Activated CD4-positive, alpha-beta T cell treated with anti-CD3 and anti-CD28 coated beads, Interleukin-2, Interleukin-6, amounts not matched to agents 100 ng/mL and 50 ng/mL, durations not matched to agents 16 hours and 8 hours (primary cell): ENCODE measurements around the gene MATR3.
A peak's percentile ranks its signal among the peaks of the same experiment; 100 is the strongest.
"Not testable (repeated sequence)": the region's sequence is repeated elsewhere in the genome, so short reads cannot be mapped to it uniquely, and the experiment has no call there.

Experiments used
- DNase-seq: peaks from one replicate; pipeline ENCODE4 v3.0.0-alpha.2; 2020

Gene MATR3

DNA sequence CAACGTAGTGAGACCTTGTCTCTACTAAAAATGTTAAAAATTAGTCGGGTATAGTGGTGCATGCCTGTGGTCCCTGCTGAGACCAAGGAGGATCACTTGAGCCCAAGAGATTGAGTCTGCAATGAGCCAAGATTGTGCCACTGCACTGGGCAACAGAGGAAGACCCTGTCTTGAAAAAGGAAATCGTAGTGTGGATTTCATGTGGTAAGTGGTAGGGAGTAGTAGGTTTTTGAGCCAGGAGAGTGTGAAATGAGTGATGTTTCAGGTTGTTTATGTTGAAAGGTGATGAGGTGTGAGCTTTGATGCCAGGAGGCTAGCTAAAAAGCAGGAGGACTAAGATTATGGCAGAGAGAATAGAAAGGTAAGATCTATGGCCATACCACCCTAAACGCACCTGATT, 5.9 kb downstream of the MATR3 start:
- no peak for DNase-seq

- no peak for DNase-seq
Measured at GRCh38 chr5:139301808-139302499, 8.4 kb downstream of the MATR3 start.

- DNase-seq = no peak
Measured at GRCh38 chr5:139304391-139305324, 11.1 kb downstream of the MATR3 start.

- peak; percentile 22 for DNase-seq
Measured at GRCh38 chr5:139306197-139306596, 12.7 kb downstream of the MATR3 start.

DNA sequence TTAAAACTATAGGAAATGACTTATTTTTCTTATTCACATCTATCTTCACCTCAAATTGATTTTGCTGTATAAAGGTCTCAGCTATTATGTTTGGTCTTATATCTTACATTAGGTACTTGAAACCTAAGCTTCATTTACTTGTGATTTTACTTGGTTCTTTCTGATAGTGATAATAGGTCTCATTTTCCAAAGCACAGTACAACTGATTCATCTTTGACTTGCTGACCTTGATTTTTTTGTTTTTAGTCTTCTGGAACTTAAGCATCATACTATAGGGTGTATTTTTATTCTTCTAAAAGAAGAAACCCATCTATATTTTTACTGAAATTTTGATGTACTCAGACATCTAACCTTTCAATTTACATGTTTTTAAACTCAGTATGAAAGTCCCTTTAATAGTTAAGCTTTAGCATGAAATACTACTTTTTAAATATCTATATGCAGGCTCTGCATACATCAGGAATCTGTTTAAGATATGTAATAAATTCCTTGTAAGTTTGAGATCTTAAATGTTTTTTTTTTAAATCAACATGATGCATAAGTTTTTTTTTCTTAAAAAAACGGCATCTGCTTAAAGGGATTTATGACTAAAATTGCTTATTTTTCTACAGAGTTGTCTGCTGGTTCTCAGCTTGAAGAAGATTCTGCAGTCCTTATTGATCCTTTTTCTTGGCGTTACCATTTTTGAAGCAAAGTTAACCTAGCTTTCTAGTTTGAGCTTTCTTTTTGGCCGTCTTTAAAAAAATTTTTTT, 13.3 kb downstream of the MATR3 start:
- DNase-seq = peak; percentile 18

- DNase-seq = no peak
Measured at GRCh38 chr5:139308797-139309196, 15.3 kb downstream of the MATR3 start.

DNA sequence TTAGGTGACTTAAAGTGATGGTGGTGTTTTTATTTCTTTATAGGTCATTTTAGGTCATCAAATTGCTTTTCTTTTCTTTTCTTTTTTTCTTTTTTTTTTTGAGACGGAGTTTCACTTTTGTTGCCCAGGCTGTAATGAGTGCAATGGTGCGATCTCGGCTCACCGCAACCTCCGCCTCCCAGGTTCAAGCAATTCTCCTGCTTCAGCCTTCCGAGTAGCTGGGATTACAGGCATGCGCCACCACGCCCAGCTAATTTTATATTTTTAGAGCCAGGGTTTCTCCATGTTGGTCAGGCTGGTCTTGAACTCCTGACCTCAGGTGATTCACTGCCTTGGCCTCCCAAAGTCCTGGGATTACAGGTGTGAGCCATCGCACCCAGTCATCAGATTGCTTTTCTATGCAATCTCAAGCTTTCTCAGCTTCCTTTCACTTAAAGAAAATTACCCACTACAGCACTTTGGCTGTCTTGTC, 17.2 kb downstream of the MATR3 start:
- not testable (repeated sequence) for DNase-seq

- DNase-seq = no peak
Measured at GRCh38 chr5:139312075-139312474, 18.5 kb downstream of the MATR3 start.

GRCh38 chr5:139314276-139314675, 20.7 kb downstream of the MATR3 start:
- no peak for DNase-seq

- DNase-seq = no peak
Measured at GRCh38 chr5:139315056-139315615, 21.6 kb downstream of the MATR3 start.

DNA sequence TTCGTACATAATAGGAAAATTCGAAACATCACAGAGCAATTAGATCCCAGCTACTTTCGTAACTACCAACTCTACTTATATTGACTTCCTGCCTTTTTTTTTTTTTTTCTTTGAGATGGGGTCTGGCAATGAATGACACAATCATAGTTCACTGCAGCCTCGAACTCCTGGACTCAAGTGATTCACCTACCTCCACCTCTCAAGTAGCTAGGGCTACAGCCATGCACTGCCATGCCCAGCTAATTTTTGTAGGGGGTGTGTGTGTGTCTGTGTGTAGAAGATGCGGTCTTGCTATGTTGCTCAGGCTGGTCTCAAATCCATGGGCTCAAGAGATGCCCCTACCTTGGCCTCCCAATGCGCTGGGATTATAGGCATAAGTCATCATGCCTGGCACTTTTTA, 42.3 kb downstream of the MATR3 start:
- no peak for DNase-seq

- DNase-seq = no peak
Measured at GRCh38 chr5:139340051-139340450, 46.5 kb downstream of the MATR3 start.

DNA sequence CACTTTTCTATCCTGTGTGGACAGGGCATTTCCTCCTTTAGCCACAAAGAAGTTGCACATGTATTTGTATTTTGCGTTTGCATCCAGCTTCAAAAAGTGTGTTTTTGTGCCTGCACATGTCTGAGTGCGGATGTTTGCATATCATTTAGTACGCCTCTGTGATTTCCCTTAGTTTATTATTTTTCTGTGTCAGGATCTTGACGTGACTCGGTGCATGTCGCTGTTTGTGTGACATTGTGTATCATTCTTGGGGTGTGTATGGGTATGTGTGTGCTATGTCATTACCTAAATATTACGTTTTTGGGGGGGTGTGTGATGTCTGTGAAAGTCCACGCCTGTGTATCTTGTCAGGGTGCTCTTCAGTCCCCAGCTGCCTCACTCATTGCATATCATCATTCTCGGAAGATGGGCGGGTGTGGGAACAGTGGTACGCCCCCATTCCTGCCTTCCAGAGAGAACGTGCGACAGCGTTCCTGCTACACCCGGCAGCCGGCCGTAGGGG, 47.7 kb downstream of the MATR3 start:
- no peak for DNase-seq

GRCh38 chr5:139341689-139342422, 48.3 kb downstream of the MATR3 start, which contains the start of gene PAIP2:
TSS of gene PAIP2 (plus strand) at chr5:139341854. CDS start at chr5:139363785, 21,931 bp downstream.
- peak; percentile 99 for DNase-seq

DNA sequence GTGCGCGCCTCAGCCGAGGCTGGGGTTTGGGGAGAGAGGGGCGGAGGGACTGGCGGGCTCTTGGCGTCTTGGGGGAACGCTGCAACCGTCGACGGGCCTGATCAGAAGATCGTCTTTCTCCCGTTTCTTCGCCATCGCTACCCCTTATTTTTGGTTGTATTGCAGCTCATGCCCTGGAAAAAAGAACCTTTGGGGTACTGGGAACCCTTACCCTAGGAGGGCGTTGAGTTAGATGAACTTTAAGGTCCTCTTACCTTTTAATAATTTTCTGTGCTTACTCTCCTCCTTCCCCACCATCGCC, 48.8 kb downstream of the MATR3 start:
- DNase-seq = peak; percentile 88

- no peak for DNase-seq
Measured at GRCh38 chr5:139343476-139343875, 49.9 kb downstream of the MATR3 start.

GRCh38 chr5:139344177-139344576, 50.6 kb downstream of the MATR3 start:
- DNase-seq = no peak

GRCh38 chr5:139345442-139345841, 51.9 kb downstream of the MATR3 start:
- DNase-seq = not testable (repeated sequence)

DNA sequence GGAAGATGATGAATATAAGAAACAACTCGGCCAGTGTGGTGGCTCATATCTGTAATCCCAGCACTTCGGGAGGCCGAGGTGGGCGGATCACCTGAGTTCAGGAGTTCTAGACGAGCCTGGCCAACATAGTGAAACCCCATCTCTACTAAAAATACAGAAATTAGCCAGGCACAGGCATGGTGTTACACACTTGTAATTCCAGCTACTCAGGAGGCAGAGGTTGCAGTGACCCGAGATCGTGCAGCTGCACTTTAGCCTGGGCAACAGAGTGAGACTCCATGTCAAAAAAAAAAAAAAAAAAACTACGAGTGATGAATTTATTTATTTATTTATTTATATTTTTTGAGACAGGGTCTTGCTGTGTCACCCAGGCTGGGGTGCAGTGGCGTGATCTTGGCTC, 54.3 kb downstream of the MATR3 start:
- not testable (repeated sequence) for DNase-seq

GRCh38 chr5:139354186-139354585, 60.6 kb downstream of the MATR3 start:
- no peak for DNase-seq

- DNase-seq = not testable (repeated sequence)
Measured at GRCh38 chr5:139355900-139356299, 62.4 kb downstream of the MATR3 start.

DNA sequence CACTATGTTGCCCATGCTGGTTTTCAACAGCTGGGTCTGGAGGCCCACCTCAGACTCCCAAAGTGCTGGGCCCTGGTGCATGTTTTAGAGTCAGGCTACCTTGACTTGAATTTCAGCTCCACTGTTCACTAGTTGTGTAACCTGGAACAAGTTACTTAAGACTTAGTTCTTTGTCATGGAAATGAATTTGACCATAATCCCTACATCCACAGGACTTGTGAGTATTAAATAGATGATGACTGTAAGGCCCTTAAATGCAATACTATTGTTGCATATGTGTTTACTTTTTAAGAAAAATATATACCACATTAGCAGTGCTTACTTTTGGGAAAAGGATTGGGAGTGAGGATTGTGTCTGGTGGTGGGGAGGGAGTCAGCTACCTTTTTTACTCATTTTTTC, 64.5 kb downstream of the MATR3 start:
- no peak for DNase-seq
